ENCODE measurements around the gene TMEM37. TPM values are rescaled to one million over a fixed set of nuclear protein-coding genes. Genes with fewer than 3 reads are reported as not detected.

TMEM37 gene
- total RNA-seq, 2 donors from 2014 or later: 1.7 to 6.8 TPM

DNA sequence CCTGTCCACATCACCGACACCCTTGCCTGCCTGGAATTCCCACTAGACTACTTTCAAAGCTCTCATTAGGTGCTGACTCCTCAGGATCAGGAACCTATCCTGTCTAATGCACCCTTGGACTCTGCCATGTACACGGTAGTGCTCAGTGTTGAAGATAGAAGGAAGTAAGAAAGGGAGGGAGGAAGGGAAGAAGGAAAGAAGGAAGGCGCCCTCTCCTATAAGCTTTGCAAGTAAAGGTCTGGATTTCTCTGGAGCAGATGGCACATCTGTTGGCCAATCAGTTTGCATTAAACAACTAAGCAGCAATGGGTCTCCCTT lies 47.3 kb downstream of the TMEM37 start:
- Histone ChIP-seq H3K27ac (no peak overlapping the region), H3K27me3 (replicated peaks; ENCODE audit: insufficient read depth) (no peaks in the 10 kb centered on the region), H3K4me1 (replicated peaks) (no peaks in the 10 kb centered on the region), H3K36me3 (no peaks in the 10 kb centered on the region), H3K4me3 (no peak overlapping the region), H3K9me3 (no peaks in the 10 kb centered on the region)
- intact Hi-C loops (cut with DNase I): loop anchor here (10.0 kb wide), 1 partner anchor 464 kb away; no protein-coding TSS in a partner anchor
- no peak for TF ChIP-seq POLR2A (IDR thresholded peaks at IDR 0.05)
- TF ChIP-seq, protein P1, sequence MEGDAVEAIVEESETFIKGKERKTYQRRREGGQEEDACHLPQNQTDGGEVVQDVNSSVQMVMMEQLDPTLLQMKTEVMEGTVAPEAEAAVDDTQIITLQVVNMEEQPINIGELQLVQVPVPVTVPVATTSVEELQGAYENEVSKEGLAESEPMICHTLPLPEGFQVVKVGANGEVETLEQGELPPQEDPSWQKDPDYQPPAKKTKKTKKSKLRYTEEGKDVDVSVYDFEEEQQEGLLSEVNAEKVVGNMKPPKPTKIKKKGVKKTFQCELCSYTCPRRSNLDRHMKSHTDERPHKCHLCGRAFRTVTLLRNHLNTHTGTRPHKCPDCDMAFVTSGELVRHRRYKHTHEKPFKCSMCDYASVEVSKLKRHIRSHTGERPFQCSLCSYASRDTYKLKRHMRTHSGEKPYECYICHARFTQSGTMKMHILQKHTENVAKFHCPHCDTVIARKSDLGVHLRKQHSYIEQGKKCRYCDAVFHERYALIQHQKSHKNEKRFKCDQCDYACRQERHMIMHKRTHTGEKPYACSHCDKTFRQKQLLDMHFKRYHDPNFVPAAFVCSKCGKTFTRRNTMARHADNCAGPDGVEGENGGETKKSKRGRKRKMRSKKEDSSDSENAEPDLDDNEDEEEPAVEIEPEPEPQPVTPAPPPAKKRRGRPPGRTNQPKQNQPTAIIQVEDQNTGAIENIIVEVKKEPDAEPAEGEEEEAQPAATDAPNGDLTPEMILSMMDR (IDR thresholded peaks at IDR 0.05): no peak
- no peak for TF ChIP-seq POLR2AphosphoS5 (IDR thresholded peaks at IDR 0.05)
- WGBS: 92% methylated on average over 3 of the region's 3 CpGs
- DNase-seq (ENCODE audit: low spot score): no peak

DNA sequence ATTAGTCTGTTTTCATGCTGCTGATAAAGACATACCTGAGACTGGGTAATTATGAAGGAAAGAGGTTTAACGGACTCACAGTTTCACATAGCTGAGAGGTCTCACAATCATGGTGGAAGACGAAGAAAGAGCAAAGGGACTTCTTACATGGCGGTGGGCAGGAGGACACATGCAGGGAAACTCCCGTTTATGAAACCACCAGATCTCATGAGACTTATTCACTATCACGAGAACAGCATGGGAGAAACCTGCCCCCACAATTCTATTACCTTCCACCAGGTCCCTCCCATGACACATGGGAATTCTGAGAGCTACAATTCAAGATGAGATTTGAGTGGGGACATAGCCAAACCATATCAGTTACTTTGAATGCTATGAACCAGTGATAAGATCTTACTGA lies 48.5 kb downstream of the TMEM37 start:
- WGBS: 81% methylated on average over 5 of the region's 5 CpGs
- Histone ChIP-seq H3K9me3 (no peaks in the 10 kb centered on the region), H3K4me1 (replicated peaks) (no peaks in the 10 kb centered on the region), H3K27ac (no peak overlapping the region), H3K27me3 (replicated peaks; ENCODE audit: insufficient read depth) (no peaks in the 10 kb centered on the region), H3K36me3 (no peaks in the 10 kb centered on the region), H3K4me3 (no peak overlapping the region)
- TF ChIP-seq, protein P1 (IDR thresholded peaks at IDR 0.05): no peak
- TF ChIP-seq POLR2A (IDR thresholded peaks at IDR 0.05): no peak
- no peak for TF ChIP-seq POLR2AphosphoS5 (IDR thresholded peaks at IDR 0.05)
- no peak for DNase-seq (ENCODE audit: low spot score)
- intact Hi-C loops (cut with DNase I): no loop called here

DNA sequence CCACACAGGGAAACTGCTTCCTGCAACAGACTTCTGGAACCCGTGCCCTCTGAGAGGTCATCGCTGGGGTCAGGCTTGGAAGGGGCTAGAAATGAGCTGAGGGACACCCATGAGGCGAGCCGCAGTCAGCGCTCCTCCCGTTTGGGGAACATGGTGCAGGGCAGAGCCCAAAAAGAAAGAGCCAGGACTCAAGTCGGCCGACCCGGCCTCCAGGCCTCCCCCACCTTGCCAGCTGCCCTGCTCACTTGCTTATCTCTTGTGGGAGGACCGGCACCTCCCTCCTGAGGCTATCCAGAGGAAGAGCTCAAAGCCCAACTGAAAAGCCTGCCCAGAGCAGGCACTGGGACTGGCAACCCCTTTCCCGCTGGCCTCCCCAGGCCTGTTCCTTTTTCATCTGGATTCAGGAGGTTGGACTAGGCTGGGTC lies 49.1 kb downstream of the TMEM37 start:
- H3K36me3 ChIP-seq: no peaks in the 10 kb centered on the region
- TF ChIP-seq POLR2A (IDR thresholded peaks at IDR 0.05) (no peak), POLR2AphosphoS5 (IDR thresholded peaks at IDR 0.05) (no peak)
- TF ChIP-seq, protein P1 (IDR thresholded peaks at IDR 0.05): no peak
- 90% methylated on average over 11 of the region's 11 CpGs for WGBS
- no peak overlapping the region for H3K4me3 ChIP-seq
- H3K9me3 ChIP-seq: no peaks in the 10 kb centered on the region
- H3K4me1 ChIP-seq (replicated peaks): no peaks in the 10 kb centered on the region
- no peak overlapping the region for H3K27ac ChIP-seq
- no peak for DNase-seq (ENCODE audit: low spot score)
- no peaks in the 10 kb centered on the region for H3K27me3 ChIP-seq (replicated peaks; ENCODE audit: insufficient read depth)
- intact Hi-C loops (cut with DNase I): no loop called here

DNA sequence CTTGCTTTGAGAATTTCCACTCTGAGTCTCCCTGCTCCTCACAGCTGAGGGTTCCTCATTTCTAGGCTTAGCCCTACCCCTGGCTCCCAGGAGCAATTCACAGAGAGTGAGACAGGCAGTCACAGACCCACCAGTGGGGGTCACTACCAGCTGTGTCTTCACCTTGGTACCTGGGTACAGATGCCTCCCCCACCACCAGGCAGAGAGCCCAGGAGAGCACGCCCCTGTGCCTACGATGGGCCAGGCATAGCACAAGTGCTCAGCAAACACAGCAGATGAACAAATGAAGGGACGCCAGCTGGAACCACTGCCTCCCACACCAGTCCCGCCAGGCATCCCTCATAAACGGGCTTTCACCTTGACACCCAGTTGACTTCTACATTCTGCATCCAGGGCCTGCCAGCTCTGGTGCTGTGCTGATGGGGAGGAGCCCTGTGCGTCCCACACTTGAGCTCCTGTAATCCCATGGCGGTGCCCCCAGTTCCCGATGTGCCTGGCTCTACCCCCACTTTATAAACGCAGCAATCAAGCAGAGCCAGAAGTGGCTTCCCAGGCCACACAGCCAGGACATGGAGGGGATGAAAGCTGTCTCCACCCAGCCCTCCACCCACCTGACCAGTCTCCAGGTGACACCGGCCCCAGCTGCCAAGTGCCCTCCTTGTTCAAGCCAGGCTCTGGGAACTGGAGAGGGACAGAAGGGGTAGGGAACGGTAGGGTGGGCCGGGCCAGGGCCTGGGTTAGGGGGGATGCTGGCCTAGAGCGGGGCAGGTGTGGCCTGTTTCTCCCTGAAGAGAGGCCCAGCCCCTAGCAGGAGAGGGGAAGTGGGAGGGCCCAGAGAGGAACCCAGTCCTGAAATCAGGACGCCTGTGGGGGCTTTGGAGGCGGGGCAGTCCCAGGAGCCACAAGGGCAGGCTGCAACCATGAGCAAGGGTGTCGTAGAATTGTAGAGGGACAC lies 50.1 kb downstream of the TMEM37 start:
- 64% methylated on average over 16 of the region's 16 CpGs for WGBS
- DNase-seq (ENCODE audit: low spot score): no peak
- no peak overlapping the region for H3K4me3 ChIP-seq

More for the DNA sequence above, 50.1 kb downstream of the TMEM37 start:
- TF ChIP-seq POLR2A (IDR thresholded peaks at IDR 0.05) (no peak), POLR2AphosphoS5 (IDR thresholded peaks at IDR 0.05) (no peak)
- TF ChIP-seq, protein P1 (IDR thresholded peaks at IDR 0.05): no peak
- intact Hi-C loops (cut with DNase I): no loop called here
- Histone ChIP-seq H3K36me3 (no peaks in the 10 kb centered on the region), H3K4me1 (replicated peaks) (no peaks in the 10 kb centered on the region), H3K9me3 (no peaks in the 10 kb centered on the region), H3K27me3 (replicated peaks; ENCODE audit: insufficient read depth) (no peaks in the 10 kb centered on the region), H3K27ac (no peak overlapping the region)
